GM19397 (cell line): Measurements from ENCODE around the gene ANK2.
"Not testable (repeated sequence)": the region's sequence is repeated elsewhere in the genome, so short reads cannot be mapped to it uniquely, and the experiment has no call there.

Source experiments
- ATAC-seq: cut with Tn5 transposase; IDR thresholded peaks from one replicate; pipeline ENCODE4 v1.9.1; 2021; ENCODE audit warnings: mild to moderate bottlenecking, moderate library complexity; ENCODE audit not compliant: unreplicated experiment

The ANK2 gene

DNA sequence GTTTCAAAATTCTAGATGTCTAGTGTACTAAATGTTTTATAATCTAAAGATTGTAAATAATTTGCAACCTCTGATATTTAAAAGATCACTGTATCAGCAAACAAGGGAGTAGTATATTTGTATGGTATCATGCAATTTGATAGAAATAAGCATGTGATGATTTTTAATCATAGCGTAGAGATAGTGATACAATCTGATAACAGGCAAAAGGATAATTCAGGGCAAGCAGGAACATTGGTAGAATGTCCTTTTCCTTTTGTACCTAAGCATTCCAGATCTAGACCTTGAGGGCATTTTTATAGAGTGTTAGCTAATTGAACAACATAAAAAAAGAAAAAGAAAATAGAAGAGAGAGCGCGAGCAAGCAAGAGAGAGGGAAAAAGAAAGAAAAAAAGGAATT, 1.4 kb downstream of the ANK2 start:
- no peak for ATAC-seq

DNA sequence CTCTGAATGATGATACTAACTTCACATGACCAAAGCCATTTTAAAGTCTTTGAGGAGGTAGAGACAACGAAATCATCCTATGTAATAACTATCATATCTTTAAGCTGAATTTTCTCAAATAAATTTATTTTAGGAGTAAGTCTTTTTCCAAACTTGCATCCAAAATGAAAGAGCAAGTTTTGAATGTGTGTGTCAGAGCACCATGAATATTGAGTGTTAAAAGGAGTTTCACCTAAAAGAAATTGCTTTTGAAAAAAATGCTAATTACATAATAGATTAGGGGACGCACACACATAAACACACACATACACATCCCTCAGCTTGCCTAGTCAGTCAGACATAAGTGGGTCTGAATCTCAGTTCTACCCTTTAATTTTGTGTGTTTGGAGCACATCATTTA, 1.9 kb downstream of the ANK2 start:
- no peak for ATAC-seq

DNA sequence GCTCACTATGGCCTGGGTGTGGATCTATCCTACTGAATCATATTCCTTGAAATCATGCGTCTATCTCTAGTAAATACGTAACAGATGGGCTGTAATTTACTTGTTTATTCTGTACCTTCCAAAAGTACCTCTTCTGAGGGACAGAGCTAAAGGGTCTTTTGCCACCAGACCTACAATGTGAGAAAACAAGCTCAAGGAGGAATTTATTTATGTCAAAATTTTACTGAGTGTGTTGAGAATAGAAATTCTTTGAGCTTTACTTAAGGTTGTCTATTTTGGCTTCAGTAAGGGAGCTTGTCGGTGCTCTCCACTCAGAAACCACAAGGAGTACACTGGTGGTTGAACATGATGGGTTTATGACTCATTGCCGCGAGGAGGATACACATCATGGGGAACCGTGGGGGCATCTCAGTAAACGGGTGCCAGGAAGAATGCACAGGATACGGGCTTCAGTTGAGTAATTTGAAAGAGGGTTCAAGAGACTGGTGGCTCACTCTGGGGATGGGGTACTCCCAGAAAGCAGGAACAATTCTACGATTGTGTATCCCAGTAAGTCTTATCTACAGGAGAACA, 3.0 kb downstream of the ANK2 start:
- ATAC-seq, result peak; percentile 68

DNA sequence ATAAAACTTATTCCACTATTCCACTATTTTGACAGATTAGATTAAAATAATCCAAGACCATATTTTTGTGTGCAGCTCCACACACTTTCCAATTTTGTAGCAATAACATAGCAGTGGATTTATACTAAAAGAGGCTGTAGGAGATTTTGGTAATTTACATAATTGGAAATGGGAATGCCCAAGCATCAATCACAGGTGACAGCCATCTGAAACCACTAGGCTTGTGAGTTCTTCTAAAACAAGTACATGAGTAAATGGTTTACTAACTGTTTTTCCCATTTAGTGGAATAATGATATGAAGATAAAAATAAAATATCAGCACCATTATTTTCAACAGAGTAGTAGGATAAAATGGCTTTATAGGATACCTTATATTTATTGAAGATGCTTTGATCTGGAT, 4.4 kb downstream of the ANK2 start:
- ATAC-seq, result no peak

DNA sequence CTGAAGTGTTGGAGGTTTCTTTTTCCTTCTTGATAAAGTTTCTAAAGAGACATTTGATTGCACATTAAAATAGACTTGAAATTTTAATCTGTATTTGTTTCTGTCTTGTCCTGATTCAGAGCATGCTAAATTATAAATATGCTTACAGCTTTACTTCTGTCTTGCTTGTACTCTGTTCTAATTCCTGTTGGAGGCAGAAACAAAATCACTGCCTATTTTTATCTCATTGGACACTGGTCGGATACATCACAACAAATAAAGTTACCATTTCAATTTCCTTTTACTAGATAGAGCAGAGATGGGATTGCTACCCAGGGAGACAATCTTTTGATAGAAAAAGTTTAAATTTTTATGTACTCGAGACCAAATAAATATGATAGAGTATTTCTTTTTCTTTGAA, 6.9 kb downstream of the ANK2 start:
- ATAC-seq, result no peak

DNA sequence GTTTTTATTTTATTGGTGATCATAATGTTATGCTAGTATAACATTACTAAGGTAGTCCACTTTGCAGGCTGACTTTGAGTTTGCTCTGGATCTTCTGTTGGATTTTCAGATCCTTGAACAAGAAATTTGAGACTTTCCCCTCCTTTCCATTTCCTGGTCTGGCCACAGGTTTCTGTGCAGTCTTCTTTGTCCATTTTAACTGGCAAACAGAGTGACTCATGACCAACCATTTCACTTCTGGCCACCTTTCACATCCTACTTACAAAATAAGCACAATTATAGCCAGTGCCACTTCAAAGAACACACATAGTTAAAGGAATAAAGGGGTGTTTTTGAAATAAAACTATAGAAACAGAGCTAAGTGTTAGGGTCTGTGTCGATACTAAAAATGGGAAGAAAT, 8.4 kb downstream of the ANK2 start:
- ATAC-seq, result no peak

DNA sequence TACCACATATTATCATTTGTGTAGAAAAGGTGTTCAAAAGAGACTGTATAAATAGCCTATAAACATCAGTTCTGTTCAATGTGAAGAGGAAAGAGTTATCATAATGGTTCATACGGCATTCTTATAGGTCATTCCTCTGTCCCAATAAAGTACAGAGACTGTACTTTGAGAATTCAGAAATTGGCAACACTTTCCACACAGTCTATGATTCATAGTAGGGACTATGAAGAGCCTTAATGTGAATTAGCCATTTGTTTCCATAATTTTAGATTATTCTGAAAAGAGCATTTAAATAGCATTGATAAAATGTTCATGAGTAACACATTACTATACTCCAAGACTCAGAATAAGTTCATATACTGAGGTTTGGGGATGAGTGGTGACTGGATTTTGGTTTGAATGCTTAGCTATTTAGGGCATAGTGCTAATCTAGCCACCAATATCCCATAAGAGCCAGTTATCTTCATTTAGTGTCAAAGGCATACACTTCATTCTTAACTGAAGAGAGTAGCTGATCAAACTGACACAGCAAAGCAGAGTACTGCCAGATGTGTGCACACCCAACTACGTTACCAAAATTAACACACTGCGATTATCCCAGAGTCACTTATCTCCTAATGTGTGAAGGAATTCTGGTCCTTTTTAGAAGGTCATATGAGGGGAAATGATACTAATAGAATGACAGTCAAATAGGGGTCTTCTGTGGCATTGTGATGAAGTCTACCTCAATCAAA, 10.2 kb downstream of the ANK2 start:
- no peak for ATAC-seq

DNA sequence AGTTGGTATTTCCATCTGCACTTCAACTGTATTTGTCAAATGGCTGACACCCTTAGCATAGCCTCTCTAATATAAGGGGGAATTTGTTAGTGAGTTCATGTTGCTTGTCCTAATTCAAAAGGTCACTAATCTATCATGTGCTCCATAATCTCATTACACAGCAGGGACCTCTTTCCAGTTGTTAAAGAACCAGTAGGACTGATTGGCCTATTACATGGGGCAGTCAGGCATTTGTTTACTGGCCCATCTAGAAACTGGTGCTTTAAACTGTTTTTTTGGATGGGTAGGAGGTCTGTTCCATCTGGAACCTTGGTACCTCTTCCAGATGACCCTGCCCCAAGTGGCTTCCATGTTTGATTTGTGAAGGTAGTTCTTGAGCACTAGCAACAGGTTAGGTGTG, 11.4 kb downstream of the ANK2 start:
- no peak for ATAC-seq

DNA sequence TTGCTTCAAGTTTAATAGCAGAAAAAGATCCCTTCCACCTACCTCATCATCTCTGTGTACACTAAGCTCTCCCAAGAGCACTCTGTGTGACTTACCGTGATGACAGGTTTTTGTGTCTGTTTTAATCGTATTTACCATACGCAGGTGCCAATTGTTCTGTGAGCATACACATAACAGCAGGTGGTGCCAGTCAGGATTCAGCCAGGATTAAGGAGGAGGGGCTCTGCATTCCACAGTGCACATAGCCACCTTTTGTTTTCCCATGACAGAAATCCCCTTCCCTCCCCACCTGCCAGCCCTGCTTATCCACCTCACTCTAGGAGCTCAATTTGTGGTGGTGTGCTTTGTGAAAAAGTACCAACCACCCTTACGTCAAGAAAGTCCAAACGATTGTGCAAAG, 14.8 kb downstream of the ANK2 start:
- ATAC-seq, result no peak

DNA sequence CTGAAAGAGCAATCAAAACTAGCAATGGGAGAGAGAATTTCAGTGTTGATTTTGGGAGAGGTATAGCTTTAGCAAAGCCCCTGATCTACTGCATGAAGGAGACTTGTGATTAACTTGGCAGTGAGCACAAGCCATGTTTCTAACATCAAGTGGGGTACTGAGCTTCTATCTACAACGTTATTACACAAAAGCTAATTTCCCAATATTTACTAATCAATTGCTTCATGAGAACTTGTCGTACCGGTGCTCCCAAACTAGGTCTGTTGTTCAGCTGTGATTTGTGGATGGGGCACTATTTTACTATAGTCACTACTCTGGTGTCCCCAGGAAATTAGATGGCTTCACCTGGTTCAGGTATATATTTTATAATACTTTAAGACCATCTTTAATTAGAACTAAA, 16.2 kb downstream of the ANK2 start:
- ATAC-seq, result no peak

DNA sequence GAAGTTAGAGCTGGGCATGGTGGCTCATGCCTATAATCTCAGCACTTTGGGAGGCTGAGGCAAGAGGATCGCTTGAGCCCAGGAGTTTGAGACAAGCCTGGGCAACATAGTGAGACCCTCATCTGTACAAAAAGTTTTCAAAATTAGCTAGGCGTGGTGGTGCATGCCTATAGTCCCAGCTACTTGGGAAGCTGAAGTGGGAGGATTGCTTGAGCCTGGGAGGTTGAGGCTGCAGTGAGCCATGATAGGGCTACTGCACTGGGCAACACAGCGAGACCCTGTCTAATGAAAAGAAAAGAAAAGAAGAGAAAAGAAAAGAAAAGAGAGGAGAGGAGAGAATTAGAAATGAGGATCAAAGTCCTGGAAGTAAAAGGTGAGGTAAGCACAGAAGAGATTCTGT, 19.3 kb downstream of the ANK2 start:
- ATAC-seq, result not testable (repeated sequence)

DNA sequence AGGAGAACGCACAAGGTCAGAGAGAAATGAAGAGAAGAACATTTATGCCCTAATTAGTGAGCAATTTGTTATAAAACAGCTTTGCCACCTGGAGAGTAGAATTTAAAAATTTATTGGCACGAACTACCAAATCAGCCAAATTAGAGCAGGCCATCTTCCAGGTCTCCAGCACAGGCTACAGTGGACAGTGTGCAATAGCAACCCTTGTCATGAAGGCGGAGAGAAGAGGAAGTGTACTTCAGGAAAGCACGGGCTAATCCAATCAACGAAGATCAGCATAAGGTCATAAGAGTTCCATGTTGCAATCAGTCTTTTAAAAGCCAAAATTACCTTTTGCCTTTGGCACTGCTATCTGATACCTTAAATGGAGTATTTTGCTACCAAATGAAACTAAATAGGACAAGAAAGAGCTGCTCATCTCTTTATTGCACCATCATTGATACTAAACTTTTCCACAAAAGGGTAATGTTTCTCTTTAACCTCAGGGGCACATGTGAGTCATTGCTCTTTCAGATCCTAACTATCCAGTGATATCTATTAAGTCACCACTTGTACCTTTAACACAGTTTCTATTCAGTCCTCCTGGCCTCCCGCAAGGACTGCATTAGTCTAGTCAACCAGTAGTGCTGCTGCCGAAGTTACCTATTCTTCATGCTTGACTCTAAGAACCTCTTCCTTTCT, 19.9 kb downstream of the ANK2 start:
- no peak for ATAC-seq

DNA sequence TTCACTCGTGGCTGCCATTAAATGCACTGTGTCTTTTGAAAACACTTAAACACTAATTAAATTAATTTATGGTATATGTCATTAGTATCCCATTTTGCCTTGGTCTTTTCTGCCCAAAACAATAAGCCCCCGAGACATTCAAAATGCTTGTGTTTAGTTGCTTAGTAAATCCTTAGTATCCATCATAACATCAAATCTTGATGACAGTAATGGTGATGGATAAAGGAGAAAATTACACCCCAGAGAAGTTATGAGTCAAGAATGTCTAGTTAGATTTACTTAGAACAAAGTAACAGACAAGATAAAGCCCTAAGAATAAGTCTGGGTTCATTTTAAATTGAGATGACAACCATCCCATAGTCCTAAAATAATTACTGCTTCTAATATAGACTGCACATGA, 21.3 kb downstream of the ANK2 start:
- no peak for ATAC-seq

DNA sequence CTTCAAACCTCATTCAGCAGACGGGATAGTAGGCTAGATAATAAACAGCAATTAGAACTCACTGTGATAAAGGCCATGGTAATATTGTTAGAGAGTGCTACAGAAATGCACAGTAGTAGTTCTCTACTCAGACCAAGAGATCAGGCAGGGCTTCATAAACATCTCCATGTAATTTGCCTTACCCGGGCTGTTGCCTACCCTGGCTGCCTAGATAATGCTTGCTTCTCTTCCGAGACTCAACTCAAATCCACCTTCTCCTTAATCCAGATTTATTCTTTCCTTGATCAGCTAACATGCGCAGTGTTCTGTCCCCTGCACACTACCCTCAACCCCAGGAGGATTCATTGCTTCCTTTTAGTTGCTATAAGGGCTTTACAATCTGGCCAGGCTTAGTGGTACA, 21.8 kb downstream of the ANK2 start:
- no peak for ATAC-seq

DNA sequence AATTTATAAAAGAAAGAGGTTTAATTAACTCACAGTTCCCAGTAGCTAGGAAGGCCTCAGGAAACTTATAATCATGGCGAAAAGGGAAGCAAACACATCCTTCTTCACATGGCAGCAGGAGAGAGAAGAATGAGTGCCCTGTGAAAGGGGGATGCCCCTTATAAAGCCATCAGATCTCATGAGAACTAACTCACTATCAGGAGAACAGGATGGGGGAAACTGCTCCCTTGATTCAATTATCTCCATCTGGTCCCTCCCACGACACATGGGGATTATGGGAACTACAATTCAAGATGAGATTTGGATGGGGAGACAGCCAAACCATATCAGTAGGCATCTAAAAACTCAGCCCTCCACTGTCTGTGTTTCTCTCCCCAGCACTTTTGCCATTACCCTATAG, 22.4 kb downstream of the ANK2 start:
- no peak for ATAC-seq

DNA sequence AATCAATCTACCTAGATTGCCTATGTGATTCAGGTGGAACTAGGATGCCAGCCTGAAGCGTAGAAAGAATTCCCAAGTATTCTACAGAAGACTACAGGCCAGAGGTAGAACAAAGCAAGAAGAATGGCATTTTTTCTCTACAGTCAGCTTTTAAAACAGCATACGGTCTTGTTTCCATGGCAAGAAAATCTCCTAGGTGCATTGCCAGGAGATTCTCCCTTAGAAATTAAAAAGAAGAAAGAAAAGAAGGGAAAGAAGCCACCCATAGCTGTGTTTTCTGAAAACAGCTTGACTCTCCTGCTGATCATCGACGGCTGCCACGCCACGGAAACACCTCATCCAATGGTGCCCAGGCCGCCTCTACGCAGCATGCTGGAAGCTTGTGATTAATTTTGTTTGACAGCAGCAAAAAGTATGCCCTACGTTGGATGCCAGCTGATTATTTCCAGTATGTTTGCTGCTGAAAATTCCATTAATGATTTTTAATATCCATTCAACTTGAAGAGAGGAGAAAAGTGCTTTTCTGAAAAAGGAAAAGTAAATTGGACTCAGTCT, 24.1 kb downstream of the ANK2 start:
- no peak for ATAC-seq

DNA sequence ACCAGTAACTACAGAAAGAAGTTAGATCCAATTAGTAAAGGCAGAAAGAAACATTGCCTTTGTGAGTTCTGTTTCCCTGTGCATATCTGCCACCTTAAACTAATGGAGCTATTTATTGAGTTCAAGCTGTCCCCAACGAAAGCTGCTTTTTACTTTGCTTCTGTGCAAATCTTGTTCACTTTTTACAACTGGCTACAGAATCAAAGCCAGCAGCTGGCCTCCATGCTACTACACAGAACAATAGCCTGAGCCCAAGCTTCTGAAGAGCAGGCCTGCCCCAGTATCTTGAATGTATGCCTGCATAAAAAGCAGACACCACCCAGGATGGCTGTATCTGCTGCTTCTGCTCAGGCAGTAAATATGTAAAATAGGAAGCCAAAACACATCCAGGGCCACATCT, 28.1 kb downstream of the ANK2 start:
- no peak for ATAC-seq

DNA sequence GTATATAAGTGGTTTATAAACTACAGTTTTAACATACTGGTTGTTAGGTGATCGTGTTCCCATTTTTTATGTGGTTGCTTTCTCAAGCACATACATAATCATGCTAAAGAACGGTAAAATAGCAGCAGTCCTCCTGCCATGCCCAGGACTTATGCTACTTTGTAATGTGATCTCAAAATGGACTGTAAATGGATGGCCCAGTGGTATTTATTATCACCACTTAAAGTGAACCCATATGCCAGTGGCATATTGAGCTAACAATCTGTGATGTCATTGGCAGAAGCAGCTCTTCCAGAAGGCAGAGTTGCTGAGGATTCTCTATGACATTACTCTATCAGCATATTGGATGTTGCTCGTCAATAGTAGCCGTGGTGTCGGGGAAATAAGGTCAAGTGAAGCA, 28.6 kb downstream of the ANK2 start:
- ATAC-seq, result no peak

DNA sequence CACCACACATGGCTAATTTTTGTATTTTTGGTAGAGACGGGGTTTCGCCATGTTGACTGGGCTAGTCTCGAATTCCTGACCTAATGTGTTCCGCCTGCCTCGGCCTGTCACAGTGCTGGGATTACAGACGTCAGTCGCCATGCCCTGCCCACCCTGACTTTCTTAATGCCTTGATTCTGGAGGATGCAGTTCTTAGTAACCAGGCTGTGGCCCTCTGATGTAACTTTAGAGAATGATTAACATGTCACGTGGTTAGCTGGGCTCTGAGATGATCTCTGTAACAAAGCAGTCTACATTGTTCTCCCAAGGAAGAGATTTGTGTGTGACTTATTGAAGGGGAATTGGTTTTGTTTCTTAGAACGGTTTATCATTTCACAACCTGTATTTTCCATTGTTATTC, 30.6 kb downstream of the ANK2 start:
- peak; percentile 87 for ATAC-seq

DNA sequence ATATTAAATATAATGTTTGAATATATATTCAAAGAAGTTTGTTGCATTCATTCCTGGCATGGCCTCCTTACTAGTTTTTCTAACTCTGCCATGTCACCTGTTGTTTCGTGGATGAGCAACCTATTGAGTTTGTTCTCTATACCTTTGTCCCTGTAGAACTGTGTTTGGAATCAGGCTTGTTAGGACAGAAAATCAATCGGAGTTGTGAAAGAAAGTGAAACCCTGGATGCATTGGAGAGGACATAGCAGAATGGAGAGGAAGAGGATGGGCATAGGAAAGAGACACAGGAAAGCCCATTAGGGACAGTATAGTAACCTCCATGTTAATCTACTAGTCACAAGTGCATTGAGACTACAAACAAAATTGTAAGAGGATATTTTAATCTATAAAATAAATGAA, 31.2 kb downstream of the ANK2 start:
- ATAC-seq, result no peak

DNA sequence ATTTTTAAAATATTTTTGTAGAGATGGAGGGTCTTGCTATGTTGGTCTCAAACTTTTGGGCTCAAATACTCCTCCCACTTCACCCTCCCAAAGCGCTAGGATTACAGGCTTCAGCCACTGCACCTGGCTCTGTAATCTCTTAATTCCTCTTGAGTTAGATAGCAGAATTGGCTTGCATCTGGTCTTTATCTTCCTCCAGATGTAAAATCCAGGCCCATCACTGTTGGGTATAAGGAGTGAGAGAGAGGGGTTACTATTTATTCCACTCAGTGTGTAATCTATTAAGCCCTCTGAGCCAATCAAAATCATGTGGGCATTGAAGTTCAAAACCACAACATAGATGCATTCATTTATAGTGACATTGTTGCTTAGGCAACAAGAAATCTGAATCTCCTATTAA, 33.9 kb downstream of the ANK2 start:
- ATAC-seq, result no peak

DNA sequence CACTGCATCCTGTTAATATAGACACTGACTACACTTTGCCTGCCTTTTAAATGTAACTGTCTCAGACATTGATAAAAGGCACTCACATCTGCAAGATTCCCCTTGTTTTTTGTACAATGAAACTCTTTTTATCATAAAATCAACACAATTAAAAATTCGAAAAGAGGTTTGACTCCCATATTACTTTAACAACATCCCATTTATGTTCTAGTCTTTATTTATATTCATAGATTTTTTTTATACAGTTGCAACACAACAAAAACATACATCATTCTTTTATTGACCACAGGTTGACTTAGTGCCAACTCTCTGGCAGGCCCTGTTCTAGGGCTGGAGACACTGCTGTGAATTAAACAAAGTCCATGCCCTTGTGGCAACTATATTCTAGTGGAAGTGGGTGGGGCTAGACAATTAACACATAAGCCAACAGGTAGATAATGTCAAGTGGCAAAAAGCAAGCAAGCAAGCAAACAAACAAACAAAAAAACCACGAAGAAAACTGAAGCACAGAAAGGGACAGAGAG, 36.8 kb downstream of the ANK2 start:
- ATAC-seq, result no peak
